GM23248 (cell line): ENCODE results near the gene PIAS2.

ENCODE experiments used
- EZH2 ChIP-seq: fragments of 200-600 bp; sonication (generic); IDR thresholded peaks from 2 replicates; pipeline ENCODE4 v1.6.1; 2018; ENCODE audit warnings: antibody characterized with exemption, mild to moderate bottlenecking; ENCODE audit not compliant: insufficient read depth, poor library complexity, severe bottlenecking
- EZH2phosphoT487 ChIP-seq: fragments of 200-600 bp; sonication (generic); IDR thresholded peaks from 2 replicates; pipeline ENCODE4 v1.6.1; 2018; ENCODE audit warnings: antibody characterized with exemption, moderate library complexity, mild to moderate bottlenecking, low read depth; ENCODE audit not compliant: insufficient read depth

- TF ChIP-seq EZH2phosphoT487 (no peak), EZH2 (no peak)
These were observed 87.8 kb downstream of the PIAS2 start for GRCh38 chr18:46829531-46829930.
